Suppressor macrophage (primary cell): ENCODE results near the gene GOLGA8J.
"Not testable (repeated sequence)": the region's sequence is repeated elsewhere in the genome, so short reads cannot be mapped to it uniquely, and the experiment has no call there.

Experiments
- DNase-seq, 4 experiments: peaks; one replicate each; pipeline ENCODE4 v3.0.0-alpha.2; 2020 to 2022

GOLGA8J gene

GRCh38 chr15:30097827-30098226 lies 15.1 kb downstream of the GOLGA8J start:
- not testable (repeated sequence) for DNase-seq

- DNase-seq: not testable (repeated sequence)
These were observed 20.1 kb downstream of the GOLGA8J start for GRCh38 chr15:30102890-30103289.

- not testable (repeated sequence) for DNase-seq
These were observed 21.3 kb downstream of the GOLGA8J start for GRCh38 chr15:30103941-30104507.

- not testable (repeated sequence) for DNase-seq
These were observed 27.8 kb downstream of the GOLGA8J start for GRCh38 chr15:30110591-30110990.

GRCh38 chr15:30130066-30130465 lies 47.3 kb downstream of the GOLGA8J start:
- DNase-seq: peak in 2 of 4 experiments; percentile 0 to 1

- DNase-seq: not testable (repeated sequence)
These were observed 52.0 kb downstream of the GOLGA8J start, which contains the start of gene GOLGA8T for GRCh38 chr15:30134751-30135150. GOLGA8T (plus strand) TSS chr15:30135051; CDS start chr15:30135149, 98 bp downstream.
